ENCODE results near the gene ENTPD2. TPM values are rescaled to one million over a fixed set of nuclear protein-coding genes. Genes with fewer than 3 reads are reported as not detected.

Gene ENTPD2
- total and polyA plus RNA-seq, 2 donors (not counting 1 experiment from before 2014, with no cell fraction given): under 0.01 TPM; not detected in 1

GRCh38 chr9:137097761-137098462, 44.1 kb upstream of the ENTPD2 start:
- H3K9me3 ChIP-seq (ENCODE audit: control insufficient read depth, insufficient read depth, low read depth, low read length): peaks cover 7% of the 10 kb centered on the region
- H4K20me1 ChIP-seq (ENCODE audit: control insufficient read depth, extremely low read depth, insufficient read depth, low read length): no peaks in the 10 kb centered on the region
- H3K4me3 ChIP-seq (replicated peaks in 1 of 4; ENCODE audit: control extremely low read depth in 1 of 4, insufficient read depth in 1 of 4, low read depth in 3 of 4, low read length in 4 of 4): no peak overlapping the region
- H3K27ac ChIP-seq (ENCODE audit: insufficient read depth, low read length): no peak overlapping the region
- H3K4me1 ChIP-seq (ENCODE audit: control insufficient read depth, extremely low read depth, insufficient read depth, low read length): no peaks in the 10 kb centered on the region
- no peak for DNase-seq (ENCODE audit: low read depth in 2 of 2)
- no peak overlapping the region for H2AFZ ChIP-seq (ENCODE audit: low read length)
- no peak overlapping the region for H3K4me2 ChIP-seq (ENCODE audit: extremely low read depth, insufficient read depth, low read length)
- peaks cover 33% of the 10 kb centered on the region for H3K36me3 ChIP-seq (ENCODE audit: control insufficient read depth, insufficient read depth, low read length)
- TF ChIP-seq CTCF (conservative IDR thresholded peaks at IDR 0.05 in 1 of 2, IDR thresholded peaks at IDR 0.05 in 1 of 2; ENCODE audit: low read depth in 1 of 2, low read length in 2 of 2): no peak
- no peak for TF ChIP-seq EZH2 (IDR thresholded peaks at IDR 0.05; ENCODE audit: low read length, missing control alignments)
- H3K79me2 ChIP-seq (ENCODE audit: control insufficient read depth, insufficient read depth, low read length): no peaks in the 10 kb centered on the region
- H3K27me3 ChIP-seq (ENCODE audit: control insufficient read depth, insufficient read depth, low read length): no peaks in the 10 kb centered on the region
- H3K9ac ChIP-seq (ENCODE audit: insufficient read depth, low read length): no peak overlapping the region

GRCh38 chr9:137096785-137097546, 43.1 kb upstream of the ENTPD2 start:
- peaks cover 23% of the 10 kb centered on the region for H3K36me3 ChIP-seq (ENCODE audit: control insufficient read depth, insufficient read depth, low read length)
- H3K27me3 ChIP-seq (ENCODE audit: control insufficient read depth, insufficient read depth, low read length): no peaks in the 10 kb centered on the region
- H3K4me1 ChIP-seq (ENCODE audit: control insufficient read depth, extremely low read depth, insufficient read depth, low read length): no peaks in the 10 kb centered on the region
- H3K4me3 ChIP-seq (replicated peaks in 1 of 4; ENCODE audit: control extremely low read depth in 1 of 4, insufficient read depth in 1 of 4, low read depth in 3 of 4, low read length in 4 of 4): no peak overlapping the region
- H3K9me3 ChIP-seq (ENCODE audit: control insufficient read depth, insufficient read depth, low read depth, low read length): peaks cover 1% of the 10 kb centered on the region
- no peaks in the 10 kb centered on the region for H3K79me2 ChIP-seq (ENCODE audit: control insufficient read depth, insufficient read depth, low read length)
- H3K9ac ChIP-seq (ENCODE audit: insufficient read depth, low read length): no peak overlapping the region
- no peak overlapping the region for H3K27ac ChIP-seq (ENCODE audit: insufficient read depth, low read length)
- no peak overlapping the region for H3K4me2 ChIP-seq (ENCODE audit: extremely low read depth, insufficient read depth, low read length)
- TF ChIP-seq CTCF (conservative IDR thresholded peaks at IDR 0.05 in 1 of 2, IDR thresholded peaks at IDR 0.05 in 1 of 2; ENCODE audit: low read depth in 1 of 2, low read length in 2 of 2): no peak
- no peak for TF ChIP-seq EZH2 (IDR thresholded peaks at IDR 0.05; ENCODE audit: low read length, missing control alignments)
- no peaks in the 10 kb centered on the region for H4K20me1 ChIP-seq (ENCODE audit: control insufficient read depth, extremely low read depth, insufficient read depth, low read length)
- H2AFZ ChIP-seq (ENCODE audit: low read length): no peak overlapping the region
- DNase-seq (ENCODE audit: low read depth in 2 of 2): no peak

GRCh38 chr9:137095664-137096517, 42.0 kb upstream of the ENTPD2 start:
- Histone ChIP-seq H4K20me1 (ENCODE audit: control insufficient read depth, extremely low read depth, insufficient read depth, low read length) (no peaks in the 10 kb centered on the region), H2AFZ (ENCODE audit: low read length) (no peak overlapping the region), H3K27me3 (ENCODE audit: control insufficient read depth, insufficient read depth, low read length) (no peaks in the 10 kb centered on the region), H3K4me3 (replicated peaks in 1 of 4; ENCODE audit: control extremely low read depth in 1 of 4, insufficient read depth in 1 of 4, low read depth in 3 of 4, low read length in 4 of 4) (no peak overlapping the region), H3K36me3 (ENCODE audit: control insufficient read depth, insufficient read depth, low read length) (peaks cover 17% of the 10 kb centered on the region), H3K79me2 (ENCODE audit: control insufficient read depth, insufficient read depth, low read length) (no peaks in the 10 kb centered on the region), H3K9ac (ENCODE audit: insufficient read depth, low read length) (no peak overlapping the region), H3K4me1 (ENCODE audit: control insufficient read depth, extremely low read depth, insufficient read depth, low read length) (no peaks in the 10 kb centered on the region), H3K9me3 (ENCODE audit: control insufficient read depth, insufficient read depth, low read depth, low read length) (no peaks in the 10 kb centered on the region), H3K4me2 (ENCODE audit: extremely low read depth, insufficient read depth, low read length) (no peak overlapping the region), H3K27ac (ENCODE audit: insufficient read depth, low read length) (no peak overlapping the region)
- TF ChIP-seq CTCF (conservative IDR thresholded peaks at IDR 0.05 in 1 of 2, IDR thresholded peaks at IDR 0.05 in 1 of 2; ENCODE audit: low read depth in 1 of 2, low read length in 2 of 2): no peak
- no peak for TF ChIP-seq EZH2 (IDR thresholded peaks at IDR 0.05; ENCODE audit: low read length, missing control alignments)
- no peak for DNase-seq (ENCODE audit: low read depth in 2 of 2)

All from fibroblast of lung (primary cell).